HCT116 (cell line): Measurements from ENCODE around the gene TLK1. TPM values are rescaled to one million over a fixed set of nuclear protein-coding genes. Genes with fewer than 3 reads are reported as not detected.
A peak's percentile ranks its signal among the peaks of the same experiment; 100 is the strongest.

Experiments
- ATAC-seq: fragments of 200-7000 bp; cut with Tn5 transposase; 2 replicates; pipeline ENCODE4 v1.9.1; 2020; ENCODE audit warnings: mild to moderate bottlenecking, moderate library complexity
- BruUV-seq: library from RNA; stranded (reverse); fragments of 400-500 nt; replicated peaks from 2 replicates; lab custom pipeline; 2021; lab: Mats Ljungman, UMichigan
- CTCF ChIA-PET: fragments of 300-600 bp; sonication (Branson Sonifier 250); formaldehyde crosslinking; loops from one replicate; lab custom pipeline; 2021; ENCODE audit warnings: antibody characterized with exemption; lab: Charles Lee
- POLR2A ChIA-PET: fragments of 300-600, 350-600 bp; sonication (Branson Sonifier 250); formaldehyde crosslinking; loops from one replicate; lab custom pipeline; 2021; ENCODE audit warnings: antibody characterized with exemption; lab: Charles Lee
- RAD21 ChIA-PET, 2 experiments: fragments of 300-600 bp; sonication (Branson Sonifier 250); formaldehyde crosslinking; loops; one replicate each; lab custom pipeline; 2023; ENCODE audit warnings: low total read pairs in 2 of 2; ENCODE audit not compliant: uncharacterized antibody in 2 of 2, unreplicated experiment in 2 of 2, low non-redundant PET in 1 of 2; lab: Charles Lee
- DNase-seq: peaks from one replicate; pipeline ENCODE4 v3.0.0-alpha.2; 2010; ENCODE audit warnings: low read depth, low spot score
- H2AFZ ChIP-seq: fragments of 200-600 bp; shearing (Covaris generic), sonication (generic); 2 replicates; pipeline ENCODE4 v1.6.1; 2017; ENCODE audit warnings: low read depth, mixed run types, mixed read lengths, antibody characterized with exemption, low read length; ENCODE audit not compliant: poor library complexity, severe bottlenecking
- H3K27ac ChIP-seq: 2 replicates; pipeline ENCODE4 v1.5.1; 2012; ENCODE audit warnings: low read depth, low read length
- H3K27me3 ChIP-seq: fragments of 200-600 bp; sonication (generic); 2 replicates; pipeline ENCODE4 v1.6.1; 2016; ENCODE audit warnings: mixed run types, low read length, mixed read lengths; ENCODE audit not compliant: insufficient read depth
- H3K36me3 ChIP-seq, 2 experiments: fragments of 200-500 bp in 1 of 2; fragments of 200-600 bp in 1 of 2; sonication (Bioruptor generic) in 1 of 2; sonication (generic) in 1 of 2; 2 replicates each; pipeline versions ENCODE4 v1.5.1 to v1.6.1; 2014 to 2016; ENCODE audit warnings: low read length in 2 of 2, inconsistent platforms in 1 of 2, mixed read lengths in 1 of 2, mixed run types in 1 of 2; ENCODE audit not compliant: insufficient read depth in 2 of 2, control insufficient read depth in 1 of 2
- H3K4me1 ChIP-seq, 2 experiments: fragments of 200-600 bp in 1 of 2; sonication (generic) in 1 of 2; 2 replicates each; pipeline versions ENCODE4 v1.5.1 to v1.6.1; 2012 to 2017; ENCODE audit warnings: low read length in 2 of 2, inconsistent platforms in 1 of 2, mild to moderate bottlenecking in 1 of 2, mixed read lengths in 1 of 2, mixed run types in 1 of 2, moderate library complexity in 1 of 2; ENCODE audit not compliant: insufficient read depth in 2 of 2, control insufficient read depth in 1 of 2
- H3K4me2 ChIP-seq: fragments of 200-600 bp; sonication (generic); 2 replicates; pipeline ENCODE4 v1.6.1; 2017; ENCODE audit warnings: mixed run types, low read length, mixed read lengths
- H3K4me3 ChIP-seq, 2 experiments: fragments of 200-600 bp in 1 of 2; sonication (generic) in 1 of 2; replicated peaks in 1 of 2; 2 replicates each; pipeline ENCODE4 v1.5.1; 2011 to 2016; ENCODE audit warnings: low read length in 2 of 2, control low read depth in 1 of 2, low read depth in 1 of 2, mild to moderate bottlenecking in 1 of 2, mixed read lengths in 1 of 2, mixed run types in 1 of 2
- H3K79me2 ChIP-seq: fragments of 200-600 bp; sonication (generic); 2 replicates; pipeline ENCODE4 v1.6.1; 2017; ENCODE audit warnings: mild to moderate bottlenecking, mixed run types, low read length, moderate library complexity, mixed read lengths; ENCODE audit not compliant: insufficient read depth
- H3K9ac ChIP-seq: fragments of 200-600 bp; sonication (generic); 2 replicates; pipeline ENCODE4 v1.6.1; 2016; ENCODE audit warnings: low read length, mixed read lengths
- H3K9me2 ChIP-seq: fragments of 200-600 bp; sonication (generic), shearing (Covaris generic); 2 replicates; pipeline ENCODE4 v1.6.1; 2017; ENCODE audit warnings: mixed run types, mild to moderate bottlenecking, moderate library complexity; ENCODE audit not compliant: insufficient read depth
- H3K9me3 ChIP-seq, 2 experiments: fragments of 200-500 bp in 1 of 2; fragments of 200-600 bp in 1 of 2; sonication (Bioruptor generic) in 1 of 2; sonication (generic) in 1 of 2; 2 replicates each; pipeline ENCODE4 v1.6.1; 2014 to 2017; ENCODE audit warnings: low read length in 2 of 2, mixed read lengths in 2 of 2, inconsistent platforms in 1 of 2, low read depth in 1 of 2, mild to moderate bottlenecking in 1 of 2, mixed run types in 1 of 2, moderate library complexity in 1 of 2; ENCODE audit not compliant: control insufficient read depth in 1 of 2, insufficient read depth in 1 of 2
- H4K20me1 ChIP-seq: fragments of 200-600 bp; sonication (generic), shearing (Covaris generic); 2 replicates; pipeline ENCODE4 v1.6.1; 2017; ENCODE audit warnings: mixed run types, mild to moderate bottlenecking, moderate library complexity; ENCODE audit not compliant: insufficient read depth
- EGR1 ChIP-seq: IDR thresholded peaks from 2 replicates; pipeline ENCODE4 v1.6.1; 2012; ENCODE audit warnings: low read depth
- ELF1 ChIP-seq: IDR thresholded peaks from 2 replicates; pipeline ENCODE4 v1.6.1; 2012; ENCODE audit warnings: low read depth, borderline replicate concordance
- EZH2 ChIP-seq: fragments of 200-600 bp; sonication (generic); IDR thresholded peaks from 2 replicates; pipeline ENCODE4 v1.6.1; 2017; ENCODE audit warnings: antibody characterized with exemption, mixed run types
- POLR2A ChIP-seq: IDR thresholded peaks from 2 replicates; pipeline ENCODE4 v1.7.0; 2011; ENCODE audit warnings: borderline replicate concordance; ENCODE audit not compliant: insufficient read depth, insufficient read length; ENCODE audit errors: extremely low read depth
- POLR2AphosphoS5 ChIP-seq: IDR thresholded peaks from 2 replicates; pipeline ENCODE4 v1.6.1; 2011; ENCODE audit warnings: mild to moderate bottlenecking, low read depth, low read length, moderate library complexity
- SIN3A ChIP-seq: IDR thresholded peaks from 2 replicates; pipeline ENCODE4 v1.6.1; 2012; ENCODE audit warnings: low read depth
- SP1 ChIP-seq: IDR thresholded peaks from 2 replicates; pipeline ENCODE4 v1.6.1; 2012; ENCODE audit warnings: low read depth
- ZFX ChIP-seq: fragments of 450-650 bp; IDR thresholded peaks from 2 replicates; pipeline ENCODE4 v1.6.1; 2017
- intact Hi-C: fragments of 100-400 bp; cut with micrococcal nuclease; formaldehyde crosslinking; loops from 2 replicates; pipeline ENCODE4 v1.10.0; 2022
- total RNA-seq: library from RNA; stranded (reverse); gene quantifications from one replicate; pipeline ENCODE4 v1.2.1, GENCODE V29; 2021; ENCODE audit not compliant: unreplicated experiment
- TF ChIP-seq, protein P1 (sequence below): IDR thresholded peaks from 2 replicates; pipeline ENCODE4 v1.6.1; 2012
- TF ChIP-seq, protein P2 (sequence below): IDR thresholded peaks from 2 replicates; pipeline ENCODE4 v1.6.1; 2012
- TF ChIP-seq, protein P3 (sequence below): IDR thresholded peaks from 2 replicates; pipeline ENCODE4 v1.6.1; 2012; ENCODE audit warnings: low read depth
- TF ChIP-seq, protein P4 (sequence below), 3 experiments: fragments of 200-600 bp in 1 of 3; sonication (generic) in 1 of 3; IDR thresholded peaks in 2 of 3; conservative IDR thresholded peaks in 1 of 3; 2 replicates each; pipeline ENCODE4 v1.5.1; 2012 to 2017; ENCODE audit warnings: low read depth in 2 of 3, low read length in 2 of 3, antibody characterized with exemption in 1 of 3, borderline replicate concordance in 1 of 3, control low read depth in 1 of 3, mild to moderate bottlenecking in 1 of 3, mixed read lengths in 1 of 3, mixed run types in 1 of 3, moderate library complexity in 1 of 3; ENCODE audit not compliant: insufficient read depth in 1 of 3

TLK1 gene
- total RNA-seq, 1 experiment from 2014 or later, result 57.7 TPM

DNA sequence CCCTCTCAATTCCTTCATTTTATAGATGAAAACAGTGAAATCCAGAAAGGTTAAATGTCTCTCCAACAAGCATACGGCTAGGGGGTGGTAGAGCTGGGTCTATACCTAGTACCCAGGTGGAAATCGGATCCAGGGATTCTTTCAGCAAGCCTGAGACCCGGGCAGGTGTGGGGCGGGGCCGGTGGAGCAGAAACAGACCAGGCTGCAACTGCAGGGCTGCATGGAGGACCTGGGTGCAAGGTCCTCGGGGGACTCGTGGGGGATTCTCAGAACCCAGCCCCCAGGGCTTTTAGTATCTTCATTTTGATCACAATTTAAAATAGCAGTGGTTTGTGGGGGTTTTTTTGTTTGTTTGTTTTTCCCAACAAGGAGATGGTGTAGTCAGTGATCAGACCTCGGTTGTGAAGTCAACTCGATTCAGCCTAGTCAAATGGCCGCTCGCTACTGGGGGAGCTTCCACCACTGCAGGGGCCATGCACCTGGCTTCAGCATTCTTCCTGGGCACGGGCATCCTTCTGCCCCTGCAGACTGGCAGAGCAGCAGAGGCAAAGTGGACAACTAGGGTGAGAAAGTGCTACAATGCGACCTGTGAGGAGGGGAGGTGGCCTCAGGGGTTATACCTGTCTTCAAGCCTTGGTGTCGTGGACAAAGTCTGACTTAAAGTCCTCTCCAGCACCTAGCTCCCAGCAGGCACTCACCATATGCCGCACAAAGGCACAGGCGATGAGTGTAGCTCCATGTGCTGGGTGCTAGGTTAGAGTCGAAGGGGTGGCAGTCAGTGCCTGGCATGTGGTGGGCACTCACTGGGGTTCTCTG, 185.4 kb downstream of the TLK1 start:
- intact Hi-C loops, result no loop called here
- TF ChIP-seq ELF1, result no peak
- TF ChIP-seq, protein P1, sequence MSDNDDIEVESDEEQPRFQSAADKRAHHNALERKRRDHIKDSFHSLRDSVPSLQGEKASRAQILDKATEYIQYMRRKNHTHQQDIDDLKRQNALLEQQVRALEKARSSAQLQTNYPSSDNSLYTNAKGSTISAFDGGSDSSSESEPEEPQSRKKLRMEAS, result no peak
- H3K36me3 ChIP-seq, result no peaks in the 10 kb centered on the region
- no peaks in the 10 kb centered on the region for H3K9me3 ChIP-seq
- peaks cover 12 to 19% of the 10 kb centered on the region in 2 experiments; a peak in 3 of 4 replicates for H3K4me1 ChIP-seq
- no peaks in the 10 kb centered on the region for H3K9me2 ChIP-seq
- no peak overlapping the region for H2AFZ ChIP-seq
- H3K4me3 ChIP-seq, result no peak overlapping the region
- ChIA-PET RAD21 (no interaction called here), CTCF (interaction anchor here (1.1 to 3.5 kb wide), 2 partner anchors 8 to 441 kb away, joined by 3 to 30 read pairs; no protein-coding TSS in a partner anchor), POLR2A (no interaction called here)
- H3K9ac ChIP-seq, result no peak overlapping the region
- DNase-seq (no peak), ATAC-seq (no peak)
- no peaks in the 10 kb centered on the region for H3K79me2 ChIP-seq
- H3K27ac ChIP-seq, result no peak overlapping the region
- H3K27me3 ChIP-seq, result no peaks in the 10 kb centered on the region
- no peak overlapping the region for H3K4me2 ChIP-seq
- no TSS peak for BruUV-seq
- H4K20me1 ChIP-seq, result no peaks in the 10 kb centered on the region

DNA sequence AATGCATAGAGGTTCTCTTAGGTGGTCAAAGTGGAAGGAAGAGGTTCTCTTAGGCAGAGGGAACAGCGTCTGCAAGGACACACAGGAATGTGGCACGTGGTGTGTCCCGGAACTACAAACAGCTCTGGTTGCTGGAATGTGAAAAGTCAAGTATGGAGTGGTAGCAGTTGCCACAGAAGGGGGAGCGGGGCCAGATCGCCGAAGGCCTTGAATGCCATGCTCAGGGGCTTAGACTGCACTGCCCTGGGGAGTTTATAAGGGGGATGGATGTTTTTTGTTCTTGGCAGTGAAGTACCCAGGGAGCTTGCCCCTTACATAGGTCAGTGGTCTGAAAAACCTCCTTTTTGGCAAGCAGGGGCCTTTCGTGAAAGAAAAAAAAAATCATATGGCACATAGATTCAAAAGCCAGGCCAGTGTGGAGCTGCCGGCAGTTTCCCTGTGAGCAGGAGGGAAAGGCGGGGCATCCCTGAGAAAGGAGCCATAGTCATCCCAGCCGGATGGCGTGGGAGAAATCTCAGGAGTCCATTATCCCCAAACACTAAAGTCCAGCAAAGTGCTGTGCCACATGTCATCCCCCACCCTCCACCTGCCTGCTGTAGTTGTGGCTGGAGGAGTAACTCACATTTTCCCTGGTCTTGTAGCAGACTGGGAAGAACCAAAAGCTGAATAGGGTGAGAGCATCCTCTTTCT, 186.2 kb downstream of the TLK1 start:
- Histone ChIP-seq H3K27me3 (no peaks in the 10 kb centered on the region), H4K20me1 (no peaks in the 10 kb centered on the region), H3K9me3 (no peaks in the 10 kb centered on the region), H3K4me2 (peak overlapping the region; percentile 95), H3K27ac (no peak overlapping the region), H3K9ac (no peak overlapping the region), H3K9me2 (no peaks in the 10 kb centered on the region), H3K4me1 (peaks cover 12 to 19% of the 10 kb centered on the region in 2 experiments; a peak in 3 of 4 replicates), H2AFZ (no peak overlapping the region), H3K36me3 (no peaks in the 10 kb centered on the region), H3K79me2 (no peaks in the 10 kb centered on the region), H3K4me3 (no peak overlapping the region)
- POLR2A ChIA-PET, result no interaction called here
- no peak for DNase-seq
- intact Hi-C loops, result no loop called here
- CTCF ChIA-PET, result interaction anchor here (1.1 to 3.5 kb wide), 2 partner anchors 8 to 442 kb away, joined by 3 to 30 read pairs; no protein-coding TSS in a partner anchor
- BruUV-seq, result no TSS peak
- RAD21 ChIA-PET, result no interaction called here
- ATAC-seq, result no peak
- TF ChIP-seq POLR2A, result no peak
- TF ChIP-seq, protein P2, sequence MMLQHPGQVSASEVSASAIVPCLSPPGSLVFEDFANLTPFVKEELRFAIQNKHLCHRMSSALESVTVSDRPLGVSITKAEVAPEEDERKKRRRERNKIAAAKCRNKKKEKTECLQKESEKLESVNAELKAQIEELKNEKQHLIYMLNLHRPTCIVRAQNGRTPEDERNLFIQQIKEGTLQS, result no peak
- no peak for TF ChIP-seq EZH2
- TF ChIP-seq, protein P3, sequence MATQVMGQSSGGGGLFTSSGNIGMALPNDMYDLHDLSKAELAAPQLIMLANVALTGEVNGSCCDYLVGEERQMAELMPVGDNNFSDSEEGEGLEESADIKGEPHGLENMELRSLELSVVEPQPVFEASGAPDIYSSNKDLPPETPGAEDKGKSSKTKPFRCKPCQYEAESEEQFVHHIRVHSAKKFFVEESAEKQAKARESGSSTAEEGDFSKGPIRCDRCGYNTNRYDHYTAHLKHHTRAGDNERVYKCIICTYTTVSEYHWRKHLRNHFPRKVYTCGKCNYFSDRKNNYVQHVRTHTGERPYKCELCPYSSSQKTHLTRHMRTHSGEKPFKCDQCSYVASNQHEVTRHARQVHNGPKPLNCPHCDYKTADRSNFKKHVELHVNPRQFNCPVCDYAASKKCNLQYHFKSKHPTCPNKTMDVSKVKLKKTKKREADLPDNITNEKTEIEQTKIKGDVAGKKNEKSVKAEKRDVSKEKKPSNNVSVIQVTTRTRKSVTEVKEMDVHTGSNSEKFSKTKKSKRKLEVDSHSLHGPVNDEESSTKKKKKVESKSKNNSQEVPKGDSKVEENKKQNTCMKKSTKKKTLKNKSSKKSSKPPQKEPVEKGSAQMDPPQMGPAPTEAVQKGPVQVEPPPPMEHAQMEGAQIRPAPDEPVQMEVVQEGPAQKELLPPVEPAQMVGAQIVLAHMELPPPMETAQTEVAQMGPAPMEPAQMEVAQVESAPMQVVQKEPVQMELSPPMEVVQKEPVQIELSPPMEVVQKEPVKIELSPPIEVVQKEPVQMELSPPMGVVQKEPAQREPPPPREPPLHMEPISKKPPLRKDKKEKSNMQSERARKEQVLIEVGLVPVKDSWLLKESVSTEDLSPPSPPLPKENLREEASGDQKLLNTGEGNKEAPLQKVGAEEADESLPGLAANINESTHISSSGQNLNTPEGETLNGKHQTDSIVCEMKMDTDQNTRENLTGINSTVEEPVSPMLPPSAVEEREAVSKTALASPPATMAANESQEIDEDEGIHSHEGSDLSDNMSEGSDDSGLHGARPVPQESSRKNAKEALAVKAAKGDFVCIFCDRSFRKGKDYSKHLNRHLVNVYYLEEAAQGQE, result no peak
- no peak for TF ChIP-seq SP1
- TF ChIP-seq, protein P4, sequence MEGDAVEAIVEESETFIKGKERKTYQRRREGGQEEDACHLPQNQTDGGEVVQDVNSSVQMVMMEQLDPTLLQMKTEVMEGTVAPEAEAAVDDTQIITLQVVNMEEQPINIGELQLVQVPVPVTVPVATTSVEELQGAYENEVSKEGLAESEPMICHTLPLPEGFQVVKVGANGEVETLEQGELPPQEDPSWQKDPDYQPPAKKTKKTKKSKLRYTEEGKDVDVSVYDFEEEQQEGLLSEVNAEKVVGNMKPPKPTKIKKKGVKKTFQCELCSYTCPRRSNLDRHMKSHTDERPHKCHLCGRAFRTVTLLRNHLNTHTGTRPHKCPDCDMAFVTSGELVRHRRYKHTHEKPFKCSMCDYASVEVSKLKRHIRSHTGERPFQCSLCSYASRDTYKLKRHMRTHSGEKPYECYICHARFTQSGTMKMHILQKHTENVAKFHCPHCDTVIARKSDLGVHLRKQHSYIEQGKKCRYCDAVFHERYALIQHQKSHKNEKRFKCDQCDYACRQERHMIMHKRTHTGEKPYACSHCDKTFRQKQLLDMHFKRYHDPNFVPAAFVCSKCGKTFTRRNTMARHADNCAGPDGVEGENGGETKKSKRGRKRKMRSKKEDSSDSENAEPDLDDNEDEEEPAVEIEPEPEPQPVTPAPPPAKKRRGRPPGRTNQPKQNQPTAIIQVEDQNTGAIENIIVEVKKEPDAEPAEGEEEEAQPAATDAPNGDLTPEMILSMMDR (IDR thresholded peaks at IDR 0.05 in 2 of 3, conservative IDR thresholded peaks at IDR 0.05 in 1 of 3; ENCODE audit: borderline replicate concordance in 1 of 3, insufficient read depth in 1 of 3, low read depth in 2 of 3, low read length in 2 of 3), result no peak
- no peak for TF ChIP-seq POLR2AphosphoS5
- no peak for TF ChIP-seq EGR1
- TF ChIP-seq SIN3A, result no peak
- TF ChIP-seq ZFX, result no peak
- TF ChIP-seq ELF1, result no peak
